Esophagus squamous epithelium (tissue), 5 donors: ENCODE measurements around the gene ZDHHC7. TPM values are rescaled to one million over a fixed set of nuclear protein-coding genes. Genes with fewer than 3 reads are reported as not detected.
A peak's percentile ranks its signal among the peaks of the same experiment; 100 is the strongest.

Experiments
- DNase-seq: peaks from one replicate; lab custom pipeline; 2025; lab: John Stamatoyannopoulos, UW
- H3K27ac ChIP-seq, 4 donors: fragments of 200-600 bp; sonication (generic); one replicate each; pipeline ENCODE4 v1.5.1; 2016 to 2019; ENCODE audit warnings: mild to moderate bottlenecking in 1 of 4
- H3K27me3 ChIP-seq, 4 donors: fragments of 200-600 bp; sonication (generic); 1 replicate in 3 of 4; 2 replicates in 1 of 4; pipeline versions ENCODE4 v1.5.1 to v1.6.0; 2017 to 2021; ENCODE audit warnings: antibody characterized with exemption in 1 of 4
- H3K36me3 ChIP-seq, 3 donors: fragments of 200-600 bp; sonication (generic); one replicate each; pipeline ENCODE4 v1.5.1; 2016 to 2019
- H3K4me1 ChIP-seq, 3 donors: fragments of 200-600 bp; sonication (generic); one replicate each; pipeline ENCODE4 v1.5.1; 2017 to 2019
- H3K4me3 ChIP-seq, 4 donors: fragments of 200-600 bp; sonication (generic); 1 replicate in 3 of 4; 2 replicates in 1 of 4; pipeline ENCODE4 v1.5.1; 2016 to 2019; ENCODE audit warnings: mild to moderate bottlenecking in 2 of 4, moderate library complexity in 1 of 4
- H3K9me3 ChIP-seq, 3 donors: fragments of 200-600 bp; sonication (generic); one replicate each; pipeline ENCODE4 v1.5.1; 2016 to 2019
- CTCF ChIP-seq, 6 experiments: fragments of 450-650 bp in 4 of 6; fragments of 200-600 bp in 2 of 6; sonication (generic) in 2 of 6; IDR thresholded peaks; one replicate each; pipeline ENCODE4 v1.5.1; 2016 to 2019; ENCODE audit warnings: antibody characterized with exemption in 6 of 6, mild to moderate bottlenecking in 4 of 6, moderate library complexity in 4 of 6
- POLR2A ChIP-seq, 4 donors: fragments of 450-650 bp; IDR thresholded peaks; one replicate each; pipeline ENCODE4 v1.6.1; 2017; ENCODE audit warnings: antibody characterized with exemption in 4 of 4, mild to moderate bottlenecking in 4 of 4, moderate library complexity in 3 of 4
- WGBS, 2 donors: methylation state at CpG; one replicate each; pipeline ENCODE4 v1.1.5; 2018; 5-methylcytosine and 5-hydroxymethylcytosine counted together
- intact Hi-C: fragments of 100-400 bp; cut with DNase I; formaldehyde crosslinking; loops from one replicate; pipeline ENCODE4 v1.15.0; 2022
- total RNA-seq, 4 donors: library from RNA; depleted of rRNA; stranded (reverse); fragments of >200 nt; gene quantifications; one replicate each; pipeline ENCODE4 v1.1.0, GENCODE V29; 2016
- donor health status: DM: yes; HTN: yes; CAD: no.

ZDHHC7 gene
- total RNA-seq, 4 donors from 2014 or later, result 31.2 to 41.2 (median 38.6) TPM

DNA sequence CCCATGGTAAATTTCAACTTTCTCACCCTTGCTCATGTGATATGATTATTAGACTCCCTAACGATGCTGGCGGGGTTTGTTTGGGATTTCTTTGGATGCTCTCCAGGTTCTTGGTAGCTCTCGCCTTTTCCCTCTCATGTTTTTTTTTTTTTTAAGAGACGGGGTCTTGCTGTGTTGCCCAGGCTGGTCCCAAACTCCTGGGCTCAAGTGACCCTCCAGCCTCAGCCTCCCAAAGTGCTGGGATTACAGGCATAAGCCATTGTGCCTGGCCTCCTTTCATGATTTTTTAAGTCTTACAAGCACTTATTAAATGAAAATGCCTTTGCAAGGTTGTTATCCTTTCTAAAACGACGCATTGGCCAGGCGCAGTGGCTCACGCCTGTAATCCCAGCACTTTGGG, 40.3 kb upstream of the ZDHHC7 start:
- H3K4me3 ChIP-seq, result no peak overlapping the region
- WGBS, 2 donors, result 86 to 87% methylated on average over 4 to 8 of the region's 8 CpGs
- H3K4me1 ChIP-seq, result peaks cover 19 to 44% (median 20%) of the 10 kb centered on the region in 3 donors
- H3K36me3 ChIP-seq, result peaks cover 0 to 7% (median 0%) of the 10 kb centered on the region in 3 donors
- no peak for DNase-seq
- H3K27me3 ChIP-seq, result no peaks in the 10 kb centered on the region
- no peaks in the 10 kb centered on the region for H3K9me3 ChIP-seq
- intact Hi-C loops, result no loop called here
- no peak overlapping the region for H3K27ac ChIP-seq
- no peak for TF ChIP-seq POLR2A (IDR thresholded peaks at IDR 0.05)
- no peak for TF ChIP-seq CTCF (IDR thresholded peaks at IDR 0.05)

- intact Hi-C loops, result no loop called here
- no peak for DNase-seq
- Histone ChIP-seq H3K9me3 (no peaks in the 10 kb centered on the region), H3K27ac (no peak overlapping the region), H3K27me3 (no peaks in the 10 kb centered on the region), H3K36me3 (peaks cover 0 to 7% (median 0%) of the 10 kb centered on the region in 3 donors), H3K4me3 (no peak overlapping the region), H3K4me1 (peaks cover 14 to 39% (median 15%) of the 10 kb centered on the region in 3 donors)
- TF ChIP-seq CTCF (IDR thresholded peaks at IDR 0.05), result no peak
- TF ChIP-seq POLR2A (IDR thresholded peaks at IDR 0.05), result no peak
- 84 to 89% methylated on average over 8 of the region's 8 CpGs for WGBS, 2 donors
Observed at GRCh38 chr16:85051067-85051581, 39.8 kb upstream of the ZDHHC7 start.

DNA sequence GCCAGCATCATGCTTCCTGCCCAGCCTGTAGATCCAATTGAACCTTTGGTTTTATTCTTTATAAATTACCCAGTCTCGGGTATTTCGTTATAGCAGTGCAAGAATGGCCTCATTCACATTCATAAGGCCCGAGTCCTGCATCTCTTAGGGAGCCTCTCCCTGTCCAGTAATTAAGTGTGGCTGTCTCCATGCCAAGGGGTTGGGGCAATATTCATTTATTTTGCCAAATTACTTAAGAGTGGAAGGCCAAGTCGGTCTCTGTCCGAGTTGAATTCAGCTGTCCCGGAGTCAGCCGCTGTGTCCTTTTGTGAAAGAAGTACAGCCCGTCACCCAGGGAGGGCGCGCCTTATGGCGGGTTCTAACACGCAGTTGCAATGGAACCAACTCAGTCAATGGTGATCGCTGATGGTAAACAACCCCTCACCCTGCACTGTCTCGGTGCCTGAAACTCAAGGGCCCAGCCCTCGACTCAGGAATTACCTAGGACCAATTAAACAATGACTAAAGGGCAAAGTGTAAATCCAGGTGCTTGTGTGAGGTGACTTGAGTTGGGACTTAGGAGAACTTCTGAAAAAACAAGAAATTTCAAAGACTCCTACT, 38.5 kb upstream of the ZDHHC7 start:
- WGBS, 2 donors, result 72 to 83% methylated on average over 15 of the region's 15 CpGs
- H3K4me3 ChIP-seq, result no peak overlapping the region
- no peaks in the 10 kb centered on the region for H3K9me3 ChIP-seq
- no peak overlapping the region for H3K27ac ChIP-seq
- no peak for DNase-seq
- intact Hi-C loops, result no loop called here
- H3K36me3 ChIP-seq, result peaks cover 0 to 10% (median 0%) of the 10 kb centered on the region in 3 donors
- no peak for TF ChIP-seq POLR2A (IDR thresholded peaks at IDR 0.05)
- no peak for TF ChIP-seq CTCF (IDR thresholded peaks at IDR 0.05)
- no peaks in the 10 kb centered on the region for H3K27me3 ChIP-seq
- H3K4me1 ChIP-seq, result peaks cover 4 to 25% (median 5%) of the 10 kb centered on the region in 3 donors

DNA sequence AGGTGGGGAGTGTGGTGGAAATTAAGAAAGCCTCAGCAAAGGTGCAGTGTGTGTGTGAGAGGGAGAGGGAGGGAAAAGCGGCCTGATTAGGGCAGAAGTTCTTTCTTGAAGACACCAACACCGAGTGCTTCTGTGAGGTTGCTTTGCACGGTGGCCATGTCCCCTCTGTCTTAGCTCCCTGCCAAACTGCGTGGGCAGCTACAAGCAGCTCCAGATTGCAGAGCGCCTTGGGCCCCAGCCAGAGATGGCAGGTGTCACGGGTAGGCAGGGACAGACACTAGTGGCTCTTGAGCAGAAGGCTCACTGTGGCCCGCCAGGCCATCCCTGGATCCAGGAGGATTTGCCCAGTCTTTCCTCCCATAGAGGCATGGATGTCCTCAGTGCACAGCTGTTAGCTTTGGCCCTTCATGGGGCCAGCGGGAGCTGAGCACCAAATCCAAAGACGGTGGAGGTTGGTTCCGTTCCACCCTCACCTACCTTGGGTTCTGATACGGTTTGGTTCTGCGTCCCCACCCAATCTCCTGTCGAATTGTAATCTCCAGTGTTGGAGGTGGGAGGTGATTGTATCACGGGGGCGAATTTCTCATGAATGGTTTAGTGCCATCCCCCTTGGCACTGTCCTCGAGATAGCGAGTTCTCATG, 37.7 kb upstream of the ZDHHC7 start:
- Histone ChIP-seq H3K36me3 (peaks cover 0 to 10% (median 0%) of the 10 kb centered on the region in 3 donors), H3K27ac (no peak overlapping the region), H3K4me1 (peaks cover 0 to 19% (median 0%) of the 10 kb centered on the region in 3 donors), H3K4me3 (no peak overlapping the region), H3K9me3 (no peaks in the 10 kb centered on the region), H3K27me3 (no peaks in the 10 kb centered on the region)
- 88 to 95% methylated on average over 13 to 17 of the region's 17 CpGs for WGBS, 2 donors
- no peak for DNase-seq
- TF ChIP-seq POLR2A (IDR thresholded peaks at IDR 0.05) (no peak), CTCF (IDR thresholded peaks at IDR 0.05) (no peak)
- intact Hi-C loops, result no loop called here

GRCh38 chr16:85047867-85048455, 36.6 kb upstream of the ZDHHC7 start:
- no peak for DNase-seq
- Histone ChIP-seq H3K27ac (peak overlapping the region in 1 of 4 donors; percentile 9), H3K27me3 (no peaks in the 10 kb centered on the region), H3K9me3 (no peaks in the 10 kb centered on the region), H3K4me1 (peaks cover 0 to 19% (median 0%) of the 10 kb centered on the region in 3 donors), H3K4me3 (no peak overlapping the region), H3K36me3 (peaks cover 0 to 10% (median 0%) of the 10 kb centered on the region in 3 donors)
- intact Hi-C loops, result no loop called here
- no peak for TF ChIP-seq CTCF (IDR thresholded peaks at IDR 0.05)
- TF ChIP-seq POLR2A (IDR thresholded peaks at IDR 0.05), result no peak
- WGBS, 2 donors, result 75 to 80% methylated on average over 10 to 11 of the region's 11 CpGs
